Activated naive CD8-positive, alpha-beta T cell treated with anti-CD3 and anti-CD28 coated beads, Interleukin-2, amount 50 U/mL, for 16 hours (primary cell): Measurements from ENCODE around the gene PRTFDC1.

ENCODE experiments used
- DNase-seq: peaks from one replicate; pipeline ENCODE4 v3.0.0-alpha.2; 2020; ENCODE audit warnings: low read depth, low spot score

Gene PRTFDC1

DNA sequence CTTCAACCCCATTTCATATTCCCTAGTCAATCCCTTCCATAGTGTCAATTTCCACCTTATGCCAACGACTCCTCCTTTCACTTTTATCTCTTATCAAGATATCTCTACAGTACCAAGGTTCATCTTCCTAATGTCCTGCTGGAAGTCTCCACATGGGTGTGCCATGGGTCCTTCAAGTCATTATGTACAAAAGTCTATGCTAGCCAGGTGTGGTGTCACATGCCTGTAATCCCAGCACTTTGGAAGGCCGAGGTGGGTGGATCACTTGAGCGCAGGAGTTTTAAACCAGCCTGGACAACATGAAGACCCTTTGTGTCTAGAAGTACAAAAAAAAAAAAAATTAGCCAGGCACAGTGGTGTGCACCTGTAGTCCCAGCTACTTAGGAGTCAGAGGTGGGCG lies 47.6 kb downstream of the PRTFDC1 start:
- DNase-seq = no peak

DNA sequence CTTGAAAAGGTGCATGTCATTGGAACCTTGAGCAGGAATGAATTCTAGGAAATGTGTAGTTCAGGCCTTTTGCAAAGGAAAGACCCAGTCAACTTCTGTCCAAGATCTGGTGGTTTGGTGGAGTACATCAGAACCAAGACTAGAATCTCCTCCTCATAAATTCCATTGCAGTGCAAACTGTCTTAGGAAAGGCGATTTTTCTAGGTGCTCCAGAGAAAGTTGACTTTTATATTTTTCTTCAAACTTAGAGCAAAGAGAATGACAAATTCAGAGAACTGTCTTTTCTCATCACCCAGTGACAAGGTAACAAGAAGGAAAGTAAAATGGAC lies 50.0 kb downstream of the PRTFDC1 start:
- DNase-seq = no peak

DNA sequence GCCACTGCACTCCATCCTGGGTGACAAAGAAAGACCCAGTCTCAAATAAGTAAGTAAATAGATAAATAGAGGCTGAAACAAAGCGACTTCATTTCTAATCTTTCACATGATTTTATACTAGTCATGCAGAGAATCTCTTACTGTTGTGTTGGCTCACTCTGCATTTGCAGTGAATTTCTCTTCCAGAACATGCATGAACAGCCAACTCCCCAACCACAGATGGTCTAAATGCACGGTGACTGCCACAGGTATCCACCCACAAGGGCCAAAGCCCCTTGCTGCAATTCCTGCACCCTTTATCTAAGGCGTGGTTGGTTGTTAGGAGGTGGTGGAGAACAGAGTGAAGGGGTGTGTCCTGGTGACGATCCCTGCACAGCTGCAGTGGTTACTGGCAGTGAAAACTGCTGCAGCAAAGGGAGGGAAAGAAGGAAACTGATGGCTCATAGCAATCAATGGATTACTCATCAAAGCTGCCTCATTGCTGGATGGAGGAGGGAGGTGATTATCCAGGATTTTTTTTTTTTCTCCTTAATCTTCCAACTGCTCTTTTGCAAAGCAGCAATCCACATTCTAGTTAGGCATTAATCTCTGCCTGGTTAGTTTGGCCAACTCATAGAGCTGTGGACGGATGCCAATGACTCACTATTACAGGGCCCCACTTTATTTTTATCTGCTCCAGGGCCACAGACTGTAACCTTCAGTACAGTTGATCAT lies 50.6 kb downstream of the PRTFDC1 start:
- DNase-seq = no peak

DNA sequence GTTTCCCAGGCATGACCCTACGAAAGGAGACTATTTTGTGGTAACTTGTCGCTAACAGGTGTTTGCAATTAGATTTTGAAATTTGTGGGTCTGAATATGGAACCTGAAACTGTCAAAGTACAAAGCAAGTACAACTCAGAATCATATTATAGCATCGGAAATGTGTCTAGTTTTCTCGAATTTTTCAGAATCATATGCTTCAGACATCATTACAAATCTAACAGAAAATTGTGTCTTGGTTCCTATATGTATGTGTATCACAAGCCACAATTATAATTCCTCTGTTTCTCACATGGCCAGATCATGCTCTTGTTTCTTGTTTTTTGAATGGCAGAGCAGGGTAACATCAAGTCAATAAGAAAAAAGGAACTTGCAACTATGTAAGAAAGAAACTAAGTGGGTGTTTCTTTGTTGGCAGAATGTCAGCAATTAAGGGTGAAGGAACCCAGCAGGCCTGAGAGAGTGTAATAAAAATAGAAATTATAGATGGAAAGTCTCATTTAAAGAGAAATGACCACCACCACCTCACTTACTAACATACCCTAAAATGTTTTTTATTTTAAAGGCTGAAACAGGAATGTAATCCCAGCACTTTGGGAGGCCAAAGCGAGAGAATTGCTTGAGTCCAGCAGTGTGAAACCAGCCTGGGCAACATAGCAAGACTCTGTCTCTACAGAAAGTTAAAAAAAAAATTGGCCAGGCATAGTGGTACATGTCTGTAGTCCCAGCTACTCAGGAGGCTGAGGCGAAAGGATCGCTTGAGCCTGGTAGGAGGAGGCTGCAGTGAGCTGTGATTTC lies 51.3 kb downstream of the PRTFDC1 start:
- no peak for DNase-seq

DNA sequence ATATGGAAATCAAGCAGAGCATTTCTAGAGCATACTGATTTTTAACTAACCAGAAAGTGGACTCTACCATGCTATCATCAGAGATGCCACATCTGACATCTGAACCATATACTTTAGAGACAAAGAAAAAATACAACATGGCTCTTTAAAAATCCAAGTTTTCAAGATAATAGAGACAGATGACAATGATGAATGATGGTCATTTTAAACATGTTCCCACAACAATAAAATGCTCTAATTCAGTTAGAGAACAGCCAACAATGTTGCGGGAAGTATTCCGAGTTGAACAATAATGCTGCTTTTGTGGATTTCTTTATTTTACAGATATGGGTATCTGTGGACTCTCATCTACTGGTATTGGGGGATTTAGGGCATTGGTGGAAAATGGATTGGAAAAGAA lies 52.8 kb downstream of the PRTFDC1 start:
- no peak for DNase-seq

DNA sequence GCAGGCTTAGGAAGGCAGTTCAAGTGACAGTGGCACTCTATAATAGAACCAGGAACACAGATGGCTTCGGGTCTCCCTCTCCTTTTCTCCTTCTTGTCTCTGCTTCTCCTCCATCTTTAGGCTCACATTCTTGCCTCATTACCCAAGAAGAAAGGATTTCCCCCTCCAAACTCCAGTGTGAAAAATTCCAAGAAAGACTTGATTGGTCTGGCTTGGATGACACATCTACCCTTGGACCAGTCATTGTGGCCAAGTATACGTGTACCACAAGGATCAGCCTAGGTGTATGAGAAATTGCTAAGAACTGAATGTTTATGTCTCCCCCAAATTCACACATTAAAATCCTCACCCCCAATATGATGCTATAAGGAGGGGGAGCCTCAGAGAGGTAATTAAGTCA lies 53.9 kb downstream of the PRTFDC1 start:
- no peak for DNase-seq

DNA sequence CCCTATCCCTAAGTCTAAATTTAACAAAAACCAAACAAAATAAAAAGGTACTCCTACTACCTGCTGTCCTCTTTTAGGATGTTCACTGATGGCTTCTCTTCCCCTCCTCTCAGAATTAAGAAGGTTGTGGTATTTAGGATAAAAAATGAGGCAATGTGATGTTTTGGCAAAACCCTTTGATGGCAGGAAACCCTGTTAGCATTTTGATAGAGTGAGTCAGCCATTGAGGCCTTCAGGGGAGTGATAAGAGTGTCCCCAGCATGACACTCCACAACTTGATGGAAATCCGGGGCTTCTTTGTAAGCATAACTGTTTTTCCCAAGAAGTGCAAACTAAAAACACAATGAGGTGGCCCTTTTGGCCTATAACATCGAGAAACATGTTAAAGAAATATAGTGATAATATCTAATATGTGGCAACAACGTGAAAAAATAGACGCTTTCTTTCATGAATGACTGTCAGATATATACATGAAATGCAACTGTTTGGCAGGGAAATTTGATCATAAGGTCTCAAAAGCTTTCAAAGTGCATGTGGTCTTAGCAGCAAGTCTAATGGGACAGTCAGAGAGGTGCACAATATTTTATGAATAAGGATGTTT lies 55.0 kb downstream of the PRTFDC1 start:
- no peak for DNase-seq

DNA sequence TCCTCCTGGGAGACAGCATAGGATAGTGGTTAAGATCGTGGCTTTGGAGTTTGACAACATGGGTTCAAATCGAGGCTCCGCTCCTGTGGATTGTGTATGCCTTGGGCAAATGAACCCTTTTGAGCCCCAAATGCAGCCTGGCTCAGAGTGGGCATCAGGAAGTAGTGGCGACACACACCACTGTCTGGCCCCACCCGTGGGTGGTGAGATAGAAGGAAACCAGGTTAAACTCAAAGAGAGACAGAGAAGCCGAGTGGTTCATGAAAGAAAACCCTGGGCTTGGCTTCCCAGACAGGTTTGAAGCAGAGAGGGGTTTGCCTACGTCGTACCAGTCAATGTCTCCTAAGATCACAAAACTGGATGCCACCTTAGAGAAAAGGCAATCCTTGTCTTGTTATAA lies 57.7 kb downstream of the PRTFDC1 start:
- no peak for DNase-seq

DNA sequence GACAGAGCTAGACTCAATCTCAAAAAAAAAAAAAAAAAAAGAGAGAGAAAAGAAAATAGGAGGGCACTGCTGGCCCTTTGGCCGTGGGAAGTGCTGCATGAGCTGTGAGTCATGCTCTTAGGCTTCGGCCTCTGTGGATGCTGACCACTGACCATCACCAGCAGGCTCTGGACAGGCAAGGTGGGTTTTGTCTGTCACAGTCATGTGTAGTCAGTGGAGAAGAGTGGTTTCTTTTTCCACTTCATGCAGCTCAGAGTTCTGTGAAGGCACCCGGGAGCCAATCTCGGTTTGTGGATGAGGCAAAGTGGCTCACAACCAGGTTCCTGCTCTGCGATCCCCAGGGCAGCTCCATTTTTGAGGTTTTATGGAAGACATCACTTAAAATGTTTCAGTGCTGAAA lies 58.1 kb downstream of the PRTFDC1 start:
- DNase-seq = no peak

DNA sequence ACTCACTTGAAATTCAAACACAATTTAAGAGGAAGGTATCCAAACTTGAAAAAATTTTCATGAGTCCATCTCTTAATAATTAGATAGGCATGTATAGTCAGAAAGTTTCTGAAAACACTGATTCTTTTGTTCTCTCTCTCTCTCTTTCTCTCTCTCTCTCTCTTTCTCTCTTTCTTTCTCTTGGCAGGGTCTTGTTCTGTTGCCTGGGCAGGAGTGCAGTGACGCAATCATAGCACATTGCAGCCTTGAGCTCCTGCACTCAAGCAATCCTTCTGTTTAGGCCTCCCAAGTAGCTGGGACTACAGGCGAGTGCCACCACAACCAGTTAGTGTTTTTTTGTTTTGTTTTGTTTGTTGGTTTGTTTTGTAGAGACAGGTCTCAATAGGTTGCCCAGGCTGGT lies 59.3 kb downstream of the PRTFDC1 start:
- DNase-seq = no peak

DNA sequence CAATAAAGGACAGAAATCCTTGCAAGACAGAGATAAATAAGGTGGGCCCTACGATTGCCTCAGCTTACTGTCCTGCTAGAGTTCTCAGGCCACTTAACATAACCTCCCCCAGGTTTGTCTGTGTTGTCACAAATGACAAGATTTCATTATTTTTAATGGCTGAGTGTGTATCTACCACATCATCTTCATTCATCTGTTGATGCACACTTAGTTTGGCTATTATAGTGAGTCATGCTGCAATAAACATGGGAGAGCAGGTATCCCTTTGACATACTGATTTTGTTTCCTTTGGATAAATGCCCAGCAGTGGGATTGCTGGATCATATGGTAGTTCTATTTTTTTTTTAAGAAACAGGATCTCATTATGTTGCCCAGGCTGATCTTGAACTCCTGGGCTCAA lies 60.6 kb downstream of the PRTFDC1 start:
- DNase-seq = no peak

DNA sequence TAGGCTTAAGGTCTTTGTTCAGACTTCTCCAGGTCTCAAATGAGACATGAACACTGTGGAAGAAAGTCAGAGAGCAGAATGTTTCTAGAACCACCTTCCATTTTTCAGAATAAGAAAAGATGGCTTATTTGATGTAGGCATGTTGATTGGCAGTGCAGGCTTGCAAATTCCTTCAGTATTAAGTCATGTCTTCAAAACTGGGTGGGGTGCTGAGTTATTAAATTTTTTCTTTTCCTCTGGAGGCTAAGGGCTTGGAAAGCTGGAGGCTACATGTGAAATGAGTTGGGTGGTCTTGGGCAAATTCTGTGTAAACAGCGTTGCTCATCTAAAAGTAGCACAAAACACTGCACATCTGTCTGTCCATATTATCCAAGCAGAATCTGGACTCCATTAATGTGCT lies 62.8 kb downstream of the PRTFDC1 start:
- no peak for DNase-seq

DNA sequence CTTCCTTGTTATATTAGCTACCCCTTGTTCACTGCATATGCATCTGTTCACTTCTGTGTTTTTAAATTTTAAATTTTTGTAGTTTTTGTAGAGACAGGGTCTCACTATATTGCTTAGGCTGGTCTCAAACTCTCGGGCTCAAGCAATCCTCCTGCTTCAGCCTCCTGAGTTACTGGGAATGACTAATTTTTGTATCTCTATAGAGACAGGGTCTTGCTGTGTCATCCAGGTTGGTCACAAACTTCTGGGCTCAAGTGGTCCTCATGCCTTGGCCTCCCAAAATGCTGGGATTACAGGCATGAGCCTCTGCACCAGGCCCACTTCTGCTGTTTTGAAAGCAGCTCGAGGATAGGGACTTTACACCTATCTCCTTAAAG lies 64.6 kb downstream of the PRTFDC1 start:
- DNase-seq = no peak

DNA sequence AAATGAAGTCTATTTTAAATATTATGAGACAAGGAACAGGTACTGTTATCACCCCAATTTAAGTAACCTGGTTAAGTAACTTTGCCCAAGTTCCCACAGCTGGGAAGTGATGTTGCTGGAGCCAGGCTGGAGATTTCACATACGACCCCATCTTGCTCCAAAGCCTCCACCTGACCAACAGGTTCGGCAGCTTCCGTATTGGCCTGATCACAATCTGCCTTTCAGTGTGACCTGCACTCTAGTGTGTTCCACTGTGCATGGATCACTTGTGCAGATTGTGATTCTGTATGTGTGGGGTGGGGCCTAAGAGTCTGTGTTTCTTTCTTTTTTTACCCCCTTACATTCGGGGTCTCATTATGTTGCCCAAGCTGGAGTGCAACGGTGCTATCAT lies 66.1 kb downstream of the PRTFDC1 start:
- no peak for DNase-seq

DNA sequence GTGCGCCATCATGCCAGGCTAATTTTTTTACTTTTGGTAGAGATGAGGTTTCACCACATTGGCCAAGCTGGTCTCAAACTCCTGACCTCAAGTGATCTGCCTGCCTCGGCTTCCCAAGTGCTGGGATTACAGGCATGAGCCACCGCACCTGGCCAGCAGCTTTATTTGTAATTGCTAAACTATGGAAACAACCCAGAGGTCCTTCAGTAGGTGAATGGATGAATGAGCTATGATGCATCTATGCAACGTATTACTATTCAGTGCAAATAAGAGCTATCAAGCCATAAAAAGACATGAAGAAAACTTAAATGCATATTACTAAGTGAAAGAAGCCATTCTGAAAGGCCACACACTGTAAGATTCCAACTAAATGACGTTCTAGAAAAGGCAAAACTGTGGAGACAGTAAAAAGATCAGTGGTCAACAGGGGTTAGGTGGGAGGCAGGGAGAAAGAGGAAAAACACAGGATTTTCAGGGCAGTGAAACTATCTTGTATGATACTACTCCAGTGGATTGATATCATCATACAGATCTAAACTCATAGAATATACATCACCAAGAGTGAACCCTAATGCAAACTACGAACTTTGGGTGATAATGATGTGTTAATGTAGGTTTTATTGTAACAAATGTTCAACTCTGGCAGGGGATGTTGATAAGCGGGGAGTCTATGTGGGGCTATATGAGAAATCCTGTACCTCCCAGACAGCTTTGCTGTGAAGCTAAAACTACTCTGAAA lies 66.7 kb downstream of the PRTFDC1 start:
- DNase-seq = no peak

DNA sequence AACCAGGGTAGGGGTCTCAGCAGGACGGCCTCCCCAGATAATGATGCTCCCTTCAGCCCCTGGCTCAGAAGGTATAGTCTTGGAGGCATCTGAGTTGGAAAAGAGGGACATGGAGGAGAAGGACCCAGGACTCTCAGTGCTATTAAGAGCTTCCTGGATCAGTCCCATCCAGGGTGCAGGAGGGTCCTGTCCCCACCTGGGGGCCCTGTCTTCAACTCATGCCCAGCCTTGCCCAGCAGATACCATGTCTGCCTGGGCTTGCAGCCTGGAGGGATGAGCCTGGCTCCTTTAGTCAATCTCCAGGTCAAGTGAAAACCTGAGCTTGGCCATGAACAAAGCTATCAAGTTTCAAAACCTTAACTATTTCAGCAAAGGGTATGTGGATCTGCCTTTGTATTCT lies 67.6 kb downstream of the PRTFDC1 start:
- DNase-seq = no peak

DNA sequence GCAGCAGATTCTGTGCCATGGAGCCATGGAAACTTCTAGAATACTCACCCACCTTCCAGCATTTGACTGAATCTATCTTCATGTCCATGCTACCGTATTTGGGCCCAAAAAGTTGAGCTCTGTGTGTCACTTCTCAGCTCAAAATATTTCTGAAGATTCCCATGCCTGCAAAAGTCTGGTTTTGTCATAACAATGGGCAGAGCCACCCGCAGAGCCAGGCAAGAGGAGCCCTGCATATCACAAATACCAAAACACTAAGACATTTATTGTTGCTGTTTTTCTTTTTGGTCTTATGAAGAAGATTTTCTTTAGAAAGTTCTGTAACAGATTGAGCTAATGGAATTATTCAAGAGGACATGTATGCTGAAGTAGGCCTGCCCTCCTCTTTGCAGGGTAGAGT lies 68.1 kb downstream of the PRTFDC1 start:
- no peak for DNase-seq

DNA sequence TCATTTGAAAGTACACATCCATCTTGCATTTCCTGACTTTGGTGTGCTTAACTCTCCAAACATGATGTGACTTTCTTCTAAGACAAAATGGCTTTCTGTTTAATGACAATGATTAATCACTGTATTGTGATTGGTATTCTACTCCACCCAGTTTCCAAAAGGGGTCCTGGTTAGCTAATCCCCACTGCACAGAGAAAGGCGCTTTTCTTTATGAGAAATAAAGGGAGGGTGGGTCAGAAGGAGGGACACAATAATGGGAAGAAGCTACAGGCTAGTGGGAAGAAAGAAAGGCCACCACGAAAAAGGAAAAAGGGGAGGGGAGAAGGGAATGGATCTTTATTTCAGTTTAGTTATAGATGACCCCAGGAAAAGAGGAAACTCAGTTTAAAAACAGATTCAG lies 69.2 kb downstream of the PRTFDC1 start:
- no peak for DNase-seq

DNA sequence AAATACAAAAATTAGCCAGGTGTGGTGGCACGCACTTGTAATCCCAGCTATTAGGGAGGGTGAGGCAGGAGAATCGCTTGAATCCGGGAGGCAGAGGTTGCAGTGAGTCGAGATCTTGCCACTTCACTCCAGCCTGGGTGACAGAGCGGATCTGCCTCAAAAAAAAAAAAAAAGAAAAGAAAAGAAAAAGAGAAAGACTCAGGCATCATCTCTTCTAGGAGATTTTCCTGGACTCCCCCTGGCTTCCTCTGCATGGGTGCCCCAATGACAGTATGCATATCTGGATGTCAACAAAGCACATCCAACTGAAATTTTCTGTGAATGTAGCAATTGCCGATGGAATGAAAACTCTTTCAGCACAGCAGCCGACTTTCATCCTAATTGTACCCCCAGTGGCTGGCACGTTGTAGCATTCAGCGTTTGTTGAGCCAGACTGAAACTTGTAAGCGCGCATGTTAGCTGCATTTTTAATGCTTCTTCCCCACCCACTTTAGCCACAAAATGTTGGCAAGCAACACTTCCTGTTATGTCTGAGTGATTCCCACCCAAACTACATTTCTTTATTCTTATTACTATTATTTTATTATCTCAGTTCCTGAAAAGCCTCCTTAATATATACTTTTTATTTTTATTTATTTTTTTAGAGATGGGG lies 70.2 kb downstream of the PRTFDC1 start:
- peak; percentile 4 for DNase-seq

DNA sequence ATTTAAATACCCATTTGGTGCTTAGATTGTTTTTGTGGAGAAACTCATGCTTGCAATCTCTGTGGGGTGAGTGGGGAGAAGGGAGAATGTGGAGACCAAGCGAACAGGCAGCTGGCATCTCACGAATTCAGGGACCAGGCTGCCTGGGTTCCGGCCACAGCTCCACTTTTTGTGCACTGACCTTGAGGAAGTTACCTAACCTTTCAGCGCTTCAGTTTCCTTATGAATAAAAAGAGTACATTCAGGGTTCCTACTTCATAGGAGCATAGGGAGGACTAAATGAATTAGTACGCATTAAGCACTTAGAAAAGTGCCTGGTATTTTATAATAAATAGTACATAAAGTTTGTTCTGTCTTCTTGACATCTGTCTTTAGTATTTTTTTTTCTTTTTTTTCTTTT lies 72.5 kb downstream of the PRTFDC1 start:
- no peak for DNase-seq

DNA sequence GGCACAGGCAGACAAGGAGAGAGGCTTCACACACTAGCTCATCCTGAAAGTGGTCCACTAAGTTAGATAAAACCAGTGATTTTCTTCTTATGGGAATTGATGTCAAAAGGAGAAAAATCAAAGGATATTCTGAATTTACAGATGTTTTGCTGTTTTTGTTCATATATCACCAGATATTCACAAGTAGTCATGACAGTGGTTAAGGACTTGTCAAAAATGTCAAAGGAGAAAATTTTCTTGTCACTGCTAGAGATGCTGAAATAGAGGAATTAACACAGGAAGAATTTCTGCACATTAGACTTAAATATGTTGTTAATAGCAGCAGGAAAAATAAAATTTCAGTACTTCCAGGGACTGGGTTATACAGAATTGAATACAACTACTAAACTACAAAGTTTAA lies 78.3 kb downstream of the PRTFDC1 start:
- no peak for DNase-seq

DNA sequence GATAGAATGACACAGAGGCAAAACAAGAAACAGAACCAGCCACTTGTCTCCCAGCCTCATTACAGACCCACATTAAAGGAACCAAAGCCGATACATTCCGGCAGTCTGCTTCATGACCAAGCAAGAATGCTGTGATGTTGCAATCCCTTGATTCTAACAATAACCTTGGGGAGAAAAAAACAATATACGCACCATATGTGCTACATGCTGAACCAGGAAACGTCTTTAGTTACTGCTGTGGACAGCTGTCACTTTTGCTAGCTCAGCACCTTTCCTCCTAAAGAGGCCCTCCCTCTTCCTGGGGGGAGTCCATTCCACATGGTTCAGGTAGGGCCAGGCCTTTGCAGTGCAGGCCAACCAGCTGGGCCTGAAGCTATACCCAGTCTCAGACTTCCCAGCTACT lies 79.1 kb downstream of the PRTFDC1 start:
- no peak for DNase-seq
